NB4 (cell line): ENCODE results near the gene GRM8.

Source experiments
- DNase-seq: peaks from one replicate; pipeline ENCODE4 v3.0.0; 2010; ENCODE audit warnings: low read depth
- H3K4me3 ChIP-seq: one replicate; pipeline ENCODE4 v1.5.1; 2011; ENCODE audit warnings: mild to moderate bottlenecking, low read depth, low read length, moderate library complexity
- MYC ChIP-seq: IDR thresholded peaks from 2 replicates; pipeline ENCODE4 v1.6.1; 2011; ENCODE audit warnings: low read depth, low read length
- POLR2A ChIP-seq: IDR thresholded peaks from 2 replicates; pipeline ENCODE4 v1.6.1; 2011; ENCODE audit warnings: mild to moderate bottlenecking; ENCODE audit not compliant: insufficient read length; ENCODE audit errors: extremely low read depth
- TF ChIP-seq, protein P1 (sequence below): IDR thresholded peaks from 2 replicates; pipeline ENCODE4 v1.6.1; 2011; ENCODE audit warnings: low read depth, low read length
- TF ChIP-seq, protein P2 (sequence below): IDR thresholded peaks from one replicate; pipeline ENCODE4 v1.5.1; 2012; ENCODE audit warnings: low read depth, low read length

The GRM8 gene

DNA sequence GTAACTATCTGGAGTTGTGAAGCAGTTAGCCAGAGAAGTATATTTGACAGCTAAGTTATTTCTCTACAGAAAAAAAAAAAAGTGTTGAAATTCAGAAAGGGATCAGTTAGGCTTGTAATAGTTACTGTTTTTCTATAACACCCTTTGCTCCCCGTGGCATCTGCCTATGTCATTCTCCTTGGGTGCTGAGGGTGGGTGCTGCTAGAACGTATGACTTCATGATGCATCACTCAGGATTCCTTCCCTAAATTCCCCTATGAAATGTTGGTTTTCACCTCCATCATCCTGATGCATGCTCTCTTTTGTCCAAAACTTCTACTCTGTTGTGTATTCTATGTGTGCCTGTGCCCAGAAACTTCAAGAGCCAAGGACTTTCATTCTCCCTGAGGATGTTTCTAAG lies 536.4 kb downstream of the GRM8 start:
- DNase-seq, result no peak
- H3K4me3 ChIP-seq, result no peak overlapping the region
- TF ChIP-seq, protein P1, sequence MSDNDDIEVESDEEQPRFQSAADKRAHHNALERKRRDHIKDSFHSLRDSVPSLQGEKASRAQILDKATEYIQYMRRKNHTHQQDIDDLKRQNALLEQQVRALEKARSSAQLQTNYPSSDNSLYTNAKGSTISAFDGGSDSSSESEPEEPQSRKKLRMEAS, result no peak
- TF ChIP-seq POLR2A (no peak), MYC (no peak)
- TF ChIP-seq, protein P2, sequence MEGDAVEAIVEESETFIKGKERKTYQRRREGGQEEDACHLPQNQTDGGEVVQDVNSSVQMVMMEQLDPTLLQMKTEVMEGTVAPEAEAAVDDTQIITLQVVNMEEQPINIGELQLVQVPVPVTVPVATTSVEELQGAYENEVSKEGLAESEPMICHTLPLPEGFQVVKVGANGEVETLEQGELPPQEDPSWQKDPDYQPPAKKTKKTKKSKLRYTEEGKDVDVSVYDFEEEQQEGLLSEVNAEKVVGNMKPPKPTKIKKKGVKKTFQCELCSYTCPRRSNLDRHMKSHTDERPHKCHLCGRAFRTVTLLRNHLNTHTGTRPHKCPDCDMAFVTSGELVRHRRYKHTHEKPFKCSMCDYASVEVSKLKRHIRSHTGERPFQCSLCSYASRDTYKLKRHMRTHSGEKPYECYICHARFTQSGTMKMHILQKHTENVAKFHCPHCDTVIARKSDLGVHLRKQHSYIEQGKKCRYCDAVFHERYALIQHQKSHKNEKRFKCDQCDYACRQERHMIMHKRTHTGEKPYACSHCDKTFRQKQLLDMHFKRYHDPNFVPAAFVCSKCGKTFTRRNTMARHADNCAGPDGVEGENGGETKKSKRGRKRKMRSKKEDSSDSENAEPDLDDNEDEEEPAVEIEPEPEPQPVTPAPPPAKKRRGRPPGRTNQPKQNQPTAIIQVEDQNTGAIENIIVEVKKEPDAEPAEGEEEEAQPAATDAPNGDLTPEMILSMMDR, result no peak

DNA sequence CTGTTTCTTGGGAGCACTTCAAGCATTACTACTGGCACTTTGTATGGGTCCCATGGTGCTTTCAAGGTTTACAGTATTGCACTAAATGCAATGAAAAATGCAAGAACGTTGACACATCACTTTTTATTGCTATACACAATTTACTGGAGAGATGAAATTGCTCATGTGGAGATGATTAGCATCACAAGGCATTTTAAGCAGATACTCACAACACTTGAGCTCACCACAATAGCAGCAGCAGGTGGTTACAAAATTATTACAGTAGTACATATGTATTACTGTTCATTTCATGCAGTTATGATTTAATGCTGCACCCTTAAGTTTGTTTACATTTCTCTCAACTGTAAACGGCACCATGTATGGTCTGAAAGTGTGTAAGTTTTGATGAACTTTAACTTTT lies 537.7 kb downstream of the GRM8 start:
- DNase-seq, result no peak
- no peak overlapping the region for H3K4me3 ChIP-seq
- no peak for TF ChIP-seq POLR2A
- TF ChIP-seq, protein P2, result no peak
- TF ChIP-seq, protein P1, result no peak
- TF ChIP-seq MYC, result no peak

DNA sequence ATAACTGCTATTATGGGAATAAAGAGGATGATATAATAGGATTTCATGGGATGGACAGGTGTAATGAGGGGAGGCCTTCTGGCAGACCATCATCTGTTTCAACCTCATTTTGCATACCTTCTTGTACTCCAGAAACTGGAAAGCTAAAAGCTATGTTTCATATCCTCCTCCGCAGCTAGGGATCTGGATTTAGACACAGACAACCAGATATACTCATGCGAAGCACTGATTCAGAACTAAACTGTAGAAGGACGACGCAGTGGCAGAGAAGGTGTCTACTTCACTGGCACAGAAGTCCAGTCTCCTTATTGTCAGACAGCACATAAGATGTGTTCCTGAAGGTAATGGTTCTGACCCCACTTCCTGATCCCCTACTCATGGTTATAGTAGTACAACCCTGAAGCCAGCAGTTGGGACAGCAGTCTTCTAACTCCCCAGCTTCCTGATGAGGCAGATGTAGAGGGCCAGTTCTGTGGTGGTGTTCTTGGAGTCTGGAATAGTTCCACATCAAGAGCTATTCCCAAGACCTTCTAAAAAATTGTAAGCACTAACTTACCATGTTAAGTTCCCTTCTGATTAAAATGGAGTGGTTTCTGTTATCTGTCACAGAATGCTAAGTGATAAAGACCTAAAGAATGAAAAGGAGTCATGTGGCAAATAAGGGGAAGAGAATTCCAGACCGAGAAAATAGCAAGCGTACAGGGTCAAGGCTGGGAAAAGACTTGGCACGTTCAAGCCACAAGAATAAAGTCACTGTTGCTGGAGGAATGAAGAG lies 550.3 kb downstream of the GRM8 start:
- TF ChIP-seq, protein P2, result no peak
- no peak for TF ChIP-seq MYC
- peak; percentile 21 for DNase-seq
- no peak overlapping the region for H3K4me3 ChIP-seq

DNA sequence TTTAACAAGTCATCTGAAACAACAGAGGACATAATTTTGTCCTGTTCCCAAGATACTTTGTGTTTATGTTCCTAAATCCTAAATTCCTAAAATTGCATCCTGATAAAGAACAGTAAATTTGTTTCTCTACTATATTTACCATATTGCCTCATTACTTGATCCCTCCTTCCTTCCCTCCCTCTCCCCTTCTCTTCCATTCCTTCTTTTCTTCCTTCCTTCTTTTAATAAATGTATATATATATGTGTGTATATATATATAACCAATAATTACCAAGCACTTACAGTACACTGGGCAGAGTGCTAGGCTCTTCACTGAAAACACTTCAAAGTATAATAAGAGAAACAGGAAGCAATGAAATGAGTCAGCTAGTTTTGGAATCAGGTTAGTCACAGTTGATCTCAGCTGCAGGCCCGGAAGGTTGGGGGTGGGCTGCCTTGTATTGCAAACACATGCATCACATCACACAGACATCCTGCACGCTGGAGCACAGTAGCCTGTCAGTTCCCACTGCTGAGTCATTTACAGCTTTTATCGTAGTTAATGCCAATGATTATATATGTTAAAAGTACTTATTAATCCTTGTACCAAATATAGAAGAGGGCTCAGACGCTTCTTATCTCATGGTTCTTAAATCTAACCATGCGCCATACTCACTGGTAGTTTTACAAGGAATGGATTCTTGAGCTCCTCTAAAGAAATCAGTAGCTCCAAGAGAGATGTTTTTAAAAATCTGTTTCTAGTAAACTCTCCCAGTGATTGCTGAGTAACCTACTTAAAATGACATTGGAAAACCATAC lies 551.7 kb downstream of the GRM8 start:
- no peak overlapping the region for H3K4me3 ChIP-seq
- peak; percentile 97 for DNase-seq
- TF ChIP-seq, protein P2, result no peak
- peak; percentile 90 for TF ChIP-seq MYC
- TF ChIP-seq, protein P1, result peak; percentile 93

DNA sequence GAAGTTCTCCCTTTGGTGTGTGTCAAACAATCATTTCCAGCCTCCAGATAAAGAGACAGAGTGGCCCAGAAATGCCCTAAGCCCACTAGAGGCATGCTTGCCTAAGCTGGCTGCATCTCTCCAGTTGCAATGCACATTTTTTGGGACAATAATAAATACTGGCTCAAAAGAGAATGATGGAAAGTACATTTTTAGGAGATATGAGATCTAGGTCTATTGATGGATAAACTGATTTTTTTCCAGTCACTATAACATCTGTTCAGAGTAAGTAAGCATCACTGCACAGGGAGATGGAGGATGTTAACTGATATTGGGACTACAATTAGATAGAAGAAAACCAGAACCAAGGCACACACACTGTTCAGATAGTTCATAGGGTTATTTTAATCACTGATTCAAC lies 553.0 kb downstream of the GRM8 start:
- TF ChIP-seq, protein P2, result no peak
- TF ChIP-seq, protein P1, result no peak
- TF ChIP-seq MYC (no peak), POLR2A (no peak)
- no peak for DNase-seq
- no peak overlapping the region for H3K4me3 ChIP-seq
